DOHH2 (cell line): ENCODE data around the gene GTF2F2.

ENCODE experiments used
- H3F3A ChIP-seq: fragments of 200-600 bp; sonication (generic), shearing (Covaris generic); 2 replicates; pipeline ENCODE4 v1.6.0; 2016; ENCODE audit warnings: antibody characterized with exemption, mild to moderate bottlenecking; ENCODE audit not compliant: control insufficient read depth, insufficient read depth
- H3K27ac ChIP-seq: fragments of 200-600 bp; sonication (generic); 2 replicates; pipeline ENCODE4 v1.5.1; 2014; ENCODE audit warnings: low read depth, mild to moderate bottlenecking, low read length, moderate library complexity
- H3K27me3 ChIP-seq: fragments of 200-600 bp; sonication (generic); 2 replicates; pipeline ENCODE4 v1.6.1; 2014; ENCODE audit warnings: mild to moderate bottlenecking, low read length, mixed read lengths; ENCODE audit not compliant: control insufficient read depth
- H3K36me3 ChIP-seq: fragments of 200-600 bp; sonication (generic); 2 replicates; pipeline ENCODE4 v1.6.1; 2014; ENCODE audit warnings: mild to moderate bottlenecking, low read length, moderate library complexity, mixed read lengths; ENCODE audit not compliant: control insufficient read depth
- H3K4me1 ChIP-seq: fragments of 200-600 bp; sonication (generic); 2 replicates; pipeline ENCODE4 v1.6.1; 2014; ENCODE audit warnings: mild to moderate bottlenecking, low read length, mixed read lengths; ENCODE audit not compliant: control insufficient read depth
- H3K4me2 ChIP-seq: fragments of 200-600 bp; sonication (generic); 2 replicates; pipeline ENCODE4 v1.6.0; 2014; ENCODE audit warnings: mild to moderate bottlenecking, low read length, moderate library complexity
- H3K4me3 ChIP-seq: fragments of 200-600 bp; sonication (generic); 2 replicates; pipeline ENCODE4 v1.5.1; 2014; ENCODE audit warnings: mild to moderate bottlenecking, low read length, mixed read lengths
- H3K79me2 ChIP-seq: fragments of 200-600 bp; sonication (generic); 2 replicates; pipeline ENCODE4 v1.6.1; 2014; ENCODE audit warnings: mild to moderate bottlenecking, low read length, mixed read lengths; ENCODE audit not compliant: control insufficient read depth
- H3K9me2 ChIP-seq: fragments of 200-600 bp; sonication (generic); replicated peaks from 2 replicates; pipeline ENCODE4 v1.6.1; 2014; ENCODE audit warnings: mild to moderate bottlenecking, low read length, mixed read lengths; ENCODE audit not compliant: control insufficient read depth
- H3K9me3 ChIP-seq: fragments of 200-600 bp; sonication (generic); 2 replicates; pipeline ENCODE4 v1.6.1; 2014; ENCODE audit warnings: antibody characterized with exemption, low read length, mixed read lengths; ENCODE audit not compliant: control insufficient read depth, insufficient read depth
- H4K20me1 ChIP-seq: fragments of 200-600 bp; sonication (generic); 2 replicates; pipeline ENCODE4 v1.6.0; 2014; ENCODE audit warnings: low read depth, mild to moderate bottlenecking, antibody characterized with exemption, low read length, moderate library complexity; ENCODE audit not compliant: control insufficient read depth, insufficient read depth
- EZH2phosphoT487 ChIP-seq: fragments of 200-600 bp; sonication (generic); IDR thresholded peaks from 2 replicates; pipeline ENCODE4 v1.6.1; 2017; ENCODE audit warnings: borderline replicate concordance, mild to moderate bottlenecking, antibody characterized with exemption, low read length, moderate library complexity, mixed read lengths
- TF ChIP-seq, protein P1 (sequence below): fragments of 200-600 bp; sonication (generic); IDR thresholded peaks from one replicate; pipeline ENCODE4 v1.5.1; 2014; ENCODE audit warnings: antibody characterized with exemption, mild to moderate bottlenecking, low read depth, low read length; ENCODE audit not compliant: poor library complexity, severe bottlenecking

Gene GTF2F2

DNA sequence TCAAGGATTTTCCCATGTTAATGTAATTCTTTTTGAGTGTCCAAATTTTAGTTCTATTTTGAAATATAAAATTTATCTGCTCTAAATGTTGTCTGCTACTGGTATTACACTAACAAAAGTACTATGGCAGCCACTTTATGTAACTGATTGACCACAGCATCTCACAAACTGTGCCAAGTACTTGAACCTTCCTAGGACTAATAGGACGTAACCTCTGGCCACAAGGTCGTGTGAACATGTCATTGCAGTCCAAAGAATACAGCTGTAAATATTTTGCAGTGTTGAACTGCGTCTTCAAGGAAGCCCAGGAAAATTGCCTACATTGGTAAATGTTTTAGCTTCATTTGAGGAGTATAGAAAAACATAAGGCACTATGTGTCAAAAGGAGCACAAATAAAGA lies 78.6 kb downstream of the GTF2F2 start:
- no peak for TF ChIP-seq EZH2phosphoT487
- TF ChIP-seq, protein P1, sequence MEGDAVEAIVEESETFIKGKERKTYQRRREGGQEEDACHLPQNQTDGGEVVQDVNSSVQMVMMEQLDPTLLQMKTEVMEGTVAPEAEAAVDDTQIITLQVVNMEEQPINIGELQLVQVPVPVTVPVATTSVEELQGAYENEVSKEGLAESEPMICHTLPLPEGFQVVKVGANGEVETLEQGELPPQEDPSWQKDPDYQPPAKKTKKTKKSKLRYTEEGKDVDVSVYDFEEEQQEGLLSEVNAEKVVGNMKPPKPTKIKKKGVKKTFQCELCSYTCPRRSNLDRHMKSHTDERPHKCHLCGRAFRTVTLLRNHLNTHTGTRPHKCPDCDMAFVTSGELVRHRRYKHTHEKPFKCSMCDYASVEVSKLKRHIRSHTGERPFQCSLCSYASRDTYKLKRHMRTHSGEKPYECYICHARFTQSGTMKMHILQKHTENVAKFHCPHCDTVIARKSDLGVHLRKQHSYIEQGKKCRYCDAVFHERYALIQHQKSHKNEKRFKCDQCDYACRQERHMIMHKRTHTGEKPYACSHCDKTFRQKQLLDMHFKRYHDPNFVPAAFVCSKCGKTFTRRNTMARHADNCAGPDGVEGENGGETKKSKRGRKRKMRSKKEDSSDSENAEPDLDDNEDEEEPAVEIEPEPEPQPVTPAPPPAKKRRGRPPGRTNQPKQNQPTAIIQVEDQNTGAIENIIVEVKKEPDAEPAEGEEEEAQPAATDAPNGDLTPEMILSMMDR: no peak
- Histone ChIP-seq H3K4me3 (no peak overlapping the region), H3K9me3 (no peaks in the 10 kb centered on the region), H3K36me3 (no peaks in the 10 kb centered on the region), H3K4me1 (no peaks in the 10 kb centered on the region), H3K4me2 (no peak overlapping the region), H3K79me2 (0 out of 2 replicates have a peak, but pooled peaks cover 6% of the 10 kb centered on the region), H4K20me1 (no peaks in the 10 kb centered on the region), H3K27me3 (no peaks in the 10 kb centered on the region), H3F3A (no peaks in the 10 kb centered on the region), H3K27ac (no peak overlapping the region), H3K9me2 (no peaks in the 10 kb centered on the region)

GRCh38 chr13:45199711-45200110 lies 79.4 kb downstream of the GTF2F2 start:
- no peaks in the 10 kb centered on the region for H3K27me3 ChIP-seq
- H3K9me2 ChIP-seq: no peaks in the 10 kb centered on the region
- no peaks in the 10 kb centered on the region for H4K20me1 ChIP-seq
- no peak for TF ChIP-seq EZH2phosphoT487
- TF ChIP-seq, protein P1: no peak
- H3K36me3 ChIP-seq: no peaks in the 10 kb centered on the region
- H3F3A ChIP-seq: 0 out of 2 replicates have a peak, but pooled peaks cover 3% of the 10 kb centered on the region
- no peaks in the 10 kb centered on the region for H3K4me1 ChIP-seq
- H3K4me3 ChIP-seq: no peak overlapping the region
- no peak overlapping the region for H3K27ac ChIP-seq
- H3K4me2 ChIP-seq: no peak overlapping the region
- no peaks in the 10 kb centered on the region for H3K9me3 ChIP-seq
- 0 out of 2 replicates have a peak, but pooled peaks cover 6% of the 10 kb centered on the region for H3K79me2 ChIP-seq

GRCh38 chr13:45200701-45201232 lies 80.5 kb downstream of the GTF2F2 start, which contains the start of gene KCTD4:
Gene KCTD4, minus strand, starts transcription at chr13:45201045. Its CDS starts 6,478 bp downstream, at chr13:45194567.
- Histone ChIP-seq H3K9me2 (no peaks in the 10 kb centered on the region), H4K20me1 (no peaks in the 10 kb centered on the region), H3K4me3 (no peak within 1 kb of the TSS), H3K79me2 (0 out of 2 replicates have a peak, but pooled peaks cover 2% of the 10 kb centered on the region), H3K27ac (no peak within 1 kb of the TSS), H3K27me3 (no peaks in the 10 kb centered on the region), H3K36me3 (no peaks in the 10 kb centered on the region), H3K4me2 (no peak within 1 kb of the TSS), H3F3A (0 out of 2 replicates have a peak, but pooled peaks cover 3% of the 10 kb centered on the region), H3K4me1 (no peaks in the 10 kb centered on the region), H3K9me3 (no peaks in the 10 kb centered on the region)
- no peak for TF ChIP-seq EZH2phosphoT487
- TF ChIP-seq, protein P1: no peak
